Aorta (tissue), 5 donors: ENCODE results near the gene SEMA6B. TPM values are rescaled to one million over a fixed set of nuclear protein-coding genes. Genes with fewer than 3 reads are reported as not detected.
"Not testable (repeated sequence)": the region's sequence is repeated elsewhere in the genome, so short reads cannot be mapped to it uniquely, and the experiment has no call there.

Source experiments
- ATAC-seq: fragments of 200-7000 bp; cut with Tn5 transposase; one replicate; pipeline ENCODE4 v1.9.1; 2022; ENCODE audit warnings: moderate library complexity; ENCODE audit not compliant: low FRiP score
- DNase-seq, 2 donors: peaks; one replicate each; pipeline ENCODE4 v3.0.0-alpha.2; 2020
- H3K27ac ChIP-seq, 2 donors: one replicate each; pipeline ENCODE4 v1.5.1; 2013; ENCODE audit warnings: low read length in 2 of 2, mild to moderate bottlenecking in 2 of 2, moderate library complexity in 2 of 2, control low read depth in 1 of 2, inconsistent platforms in 1 of 2, low read depth in 1 of 2
- H3K27me3 ChIP-seq, 2 donors: one replicate each; pipeline ENCODE4 v1.6.1; 2013; ENCODE audit warnings: control low read depth in 1 of 2, low read length in 1 of 2, mild to moderate bottlenecking in 1 of 2, moderate library complexity in 1 of 2; ENCODE audit not compliant: insufficient read depth in 2 of 2, control insufficient read depth in 1 of 2
- H3K36me3 ChIP-seq, 2 donors: one replicate each; pipeline ENCODE4 v1.6.1; 2013; ENCODE audit warnings: control low read depth in 1 of 2, low read length in 1 of 2, mild to moderate bottlenecking in 1 of 2; ENCODE audit not compliant: insufficient read depth in 2 of 2, control insufficient read depth in 1 of 2
- H3K4me1 ChIP-seq, 2 donors: one replicate each; pipeline ENCODE4 v1.6.1; 2013; ENCODE audit warnings: low read length in 2 of 2, control low read depth in 1 of 2, mild to moderate bottlenecking in 1 of 2, moderate library complexity in 1 of 2; ENCODE audit not compliant: insufficient read depth in 2 of 2, control insufficient read depth in 1 of 2
- H3K4me3 ChIP-seq, 2 donors: one replicate each; pipeline ENCODE4 v1.5.1; 2013; ENCODE audit warnings: low read length in 2 of 2, control low read depth in 1 of 2, mild to moderate bottlenecking in 1 of 2
- H3K9me3 ChIP-seq: one replicate; pipeline ENCODE4 v1.6.1; 2013; ENCODE audit warnings: mild to moderate bottlenecking, low read length; ENCODE audit not compliant: control insufficient read depth
- WGBS, 2 donors: extraction: QIAGEN DNeasy Blood & Tissue Kit; methylation state at CpG; one replicate each; pipeline ENCODE4 v1.1.7; 2013; 5-methylcytosine and 5-hydroxymethylcytosine counted together
- intact Hi-C, 2 donors: fragments of 100-400 bp; cut with DNase I; formaldehyde crosslinking; loops; one replicate each; pipeline versions ENCODE4 v1.14.2 to v1.15.0; 2022
- polyA plus RNA-seq, 2 donors: library from polyadenylated mRNA; stranded (reverse); fragments of 200-250 nt; gene quantifications; one replicate each; pipeline ENCODE4 v1.2.3, GENCODE V29; 2013
- total RNA-seq, 2 donors: library from RNA; stranded (reverse); fragmentation: NEBNext Ultra II Directional; extraction: Animal tissue kit (Norgen Biotek cat#: 25700); gene quantifications; one replicate each; pipeline ENCODE4 v1.2.1, GENCODE V29; 2021
- donor health status: healthy with polysubstance abuse.
- donor health status: Bipolar disorder and iron deficiency.
- donor health status: DM: no; HTN: no; CAD: no.
- donor health status: DM: no; HTN: no; CAD: no.
- donor health status: DM: yes; HTN: yes; CAD: no.

The SEMA6B gene
- total and polyA plus RNA-seq, 4 donors: 0.43 to 32.0 (median 13.5) TPM

DNA sequence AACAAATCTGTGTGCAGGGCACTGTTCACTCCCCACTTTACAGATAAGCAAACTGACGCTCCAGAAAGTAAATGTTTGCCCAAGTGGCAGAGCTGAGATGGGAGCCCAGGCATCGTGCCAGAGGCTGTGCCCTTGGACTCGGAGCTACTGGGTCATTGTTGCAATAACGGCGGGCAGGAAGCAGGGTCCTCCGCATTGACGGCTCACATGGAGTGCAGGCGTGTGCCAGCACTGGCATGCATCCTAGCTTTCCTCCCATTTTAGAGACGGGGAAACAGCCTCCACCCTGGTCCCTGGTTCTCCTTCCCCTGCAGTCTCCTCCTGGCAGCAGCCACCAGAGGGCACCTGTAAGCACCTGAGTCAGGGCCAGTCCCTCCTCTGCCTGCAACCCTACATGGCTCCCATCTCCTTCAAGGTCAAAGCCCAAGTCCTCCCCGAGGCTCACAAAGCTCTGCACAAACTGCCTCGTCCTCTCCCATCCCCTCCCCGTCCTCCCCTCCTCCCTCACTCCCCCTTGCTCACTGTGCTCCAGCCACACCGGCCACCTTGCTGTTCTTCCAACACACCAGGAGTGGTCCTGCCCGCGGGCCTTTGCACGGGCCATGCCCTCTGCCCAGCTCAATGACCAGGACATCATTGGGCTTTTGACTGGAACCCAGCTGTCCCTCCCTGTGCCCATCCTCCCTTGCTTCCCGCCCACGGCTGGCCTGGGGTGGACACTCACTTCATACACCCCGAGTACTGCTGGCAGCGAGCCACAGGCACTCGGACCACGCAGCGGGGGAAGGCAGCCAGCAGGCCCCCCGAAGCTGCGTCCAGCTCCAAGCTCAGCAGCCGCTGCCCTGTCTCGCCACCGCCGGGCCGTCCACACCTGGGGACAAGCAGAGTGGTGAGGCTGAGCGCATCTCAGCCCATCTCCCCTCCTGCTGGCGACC lies 11.9 kb downstream of the SEMA6B start:
- Histone ChIP-seq H3K36me3 (no peaks in the 10 kb centered on the region), H3K4me3 (no peak overlapping the region), H3K9me3 (no peaks in the 10 kb centered on the region), H3K27me3 (no peaks in the 10 kb centered on the region), H3K27ac (no peak overlapping the region), H3K4me1 (no peaks in the 10 kb centered on the region)
- intact Hi-C loops: no loop called here
- 61 to 62% methylated on average over 32 of the region's 32 CpGs for WGBS, 2 donors
- ATAC-seq (no peak), DNase-seq (no peak)

DNA sequence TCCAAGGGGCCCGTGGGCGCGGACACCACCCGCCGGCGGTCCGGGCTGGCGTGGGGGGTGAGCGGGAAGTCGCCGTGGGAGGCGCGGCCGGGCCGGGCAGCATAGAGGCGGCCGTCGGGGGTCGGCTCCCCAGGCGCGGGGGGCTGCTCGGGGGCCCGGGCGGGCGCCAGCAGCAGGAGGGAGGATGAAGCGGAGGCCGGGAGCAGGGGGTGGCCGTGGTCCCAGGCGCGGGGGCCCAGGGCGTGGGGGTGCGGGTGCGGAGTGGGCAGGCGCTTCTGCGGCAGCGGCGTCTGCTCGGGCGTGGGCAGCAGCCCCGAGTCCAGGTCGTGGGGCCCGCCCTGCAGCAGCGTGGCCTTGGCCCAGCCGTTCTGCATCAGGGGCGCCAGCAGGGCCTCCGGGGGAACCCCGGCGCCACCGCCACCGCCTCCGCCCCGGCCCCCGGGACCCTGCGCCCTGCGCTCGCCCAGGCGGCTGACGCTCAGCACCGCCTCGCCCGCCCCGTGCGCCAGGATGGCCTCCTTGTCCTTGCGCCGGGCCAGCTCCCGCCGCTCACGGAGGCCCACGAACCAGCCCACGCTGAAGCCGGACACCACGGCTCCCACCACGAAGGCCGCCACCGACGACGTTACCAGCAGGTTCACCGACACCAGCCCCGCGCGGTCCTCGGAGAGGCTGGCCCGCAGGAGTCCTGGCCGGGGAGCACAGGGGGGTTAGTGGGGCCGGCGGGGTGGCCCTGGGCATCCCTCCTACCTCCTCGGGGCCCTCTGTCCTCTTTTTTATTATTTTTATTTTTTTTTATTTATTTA lies 15.4 kb downstream of the SEMA6B start:
- Histone ChIP-seq H3K27me3 (no peaks in the 10 kb centered on the region), H3K9me3 (peaks cover 2% of the 10 kb centered on the region), H3K27ac (no peak overlapping the region), H3K36me3 (no peaks in the 10 kb centered on the region), H3K4me3 (no peak overlapping the region), H3K4me1 (no peaks in the 10 kb centered on the region)
- WGBS, 2 donors: 93 to 94% methylated on average over 26 to 87 of the region's 87 CpGs
- intact Hi-C loops: no loop called here
- ATAC-seq: no peak
- DNase-seq: no peak

DNA sequence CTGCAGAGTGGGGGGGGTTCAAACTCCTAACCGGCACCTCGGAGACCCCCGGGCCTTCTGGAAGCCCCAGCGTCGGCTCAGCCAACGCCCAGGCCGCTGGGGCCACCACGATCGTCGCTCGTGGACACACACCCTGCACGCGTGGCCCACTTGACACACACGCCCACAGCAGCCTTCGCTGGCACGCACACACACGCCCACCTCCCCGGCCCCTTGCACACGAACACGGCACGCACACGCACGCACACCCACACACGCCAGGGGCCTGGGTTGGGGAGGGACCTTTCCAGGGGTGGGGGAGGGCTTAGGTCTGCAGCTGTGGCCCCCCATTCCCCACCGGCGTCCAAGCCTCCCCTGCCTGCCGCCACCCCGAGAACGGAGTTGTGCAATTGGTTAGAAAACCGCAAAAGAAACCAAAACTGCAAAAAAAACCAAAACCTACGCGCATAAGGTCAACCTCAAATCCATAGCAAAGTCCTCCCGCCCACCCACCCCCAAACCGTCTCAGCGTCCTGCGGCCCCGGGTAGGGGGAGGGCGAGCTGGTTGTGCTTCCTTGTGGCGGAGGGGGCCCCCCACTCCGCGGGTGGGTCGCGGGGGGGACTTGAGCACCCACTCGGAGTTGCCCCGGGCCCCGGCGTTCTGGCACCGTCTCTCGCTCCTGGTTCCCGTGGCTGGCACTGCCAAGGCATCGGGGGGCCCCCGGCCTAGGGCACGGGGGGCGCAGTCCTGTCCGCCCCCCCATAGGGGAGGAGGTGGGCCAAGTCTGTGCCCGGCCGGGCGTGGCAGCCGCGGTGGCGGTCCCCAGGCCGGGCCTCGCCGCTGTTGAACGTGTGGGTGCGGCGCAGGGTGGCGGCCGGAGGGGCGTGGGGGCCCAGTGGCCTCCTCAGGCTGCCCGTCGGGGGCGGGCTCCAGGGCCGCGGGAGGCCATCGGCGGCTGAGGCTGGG lies 16.3 kb downstream of the SEMA6B start:
- ATAC-seq (no peak), DNase-seq (no peak)
- H3K4me1 ChIP-seq: no peaks in the 10 kb centered on the region
- no peak overlapping the region for H3K4me3 ChIP-seq
- no peaks in the 10 kb centered on the region for H3K27me3 ChIP-seq
- H3K27ac ChIP-seq: no peak overlapping the region
- intact Hi-C loops: no loop called here
- no peaks in the 10 kb centered on the region for H3K36me3 ChIP-seq
- H3K9me3 ChIP-seq: peaks cover 2% of the 10 kb centered on the region
- WGBS, 2 donors: 86 to 90% methylated on average over 65 to 77 of the region's 77 CpGs

DNA sequence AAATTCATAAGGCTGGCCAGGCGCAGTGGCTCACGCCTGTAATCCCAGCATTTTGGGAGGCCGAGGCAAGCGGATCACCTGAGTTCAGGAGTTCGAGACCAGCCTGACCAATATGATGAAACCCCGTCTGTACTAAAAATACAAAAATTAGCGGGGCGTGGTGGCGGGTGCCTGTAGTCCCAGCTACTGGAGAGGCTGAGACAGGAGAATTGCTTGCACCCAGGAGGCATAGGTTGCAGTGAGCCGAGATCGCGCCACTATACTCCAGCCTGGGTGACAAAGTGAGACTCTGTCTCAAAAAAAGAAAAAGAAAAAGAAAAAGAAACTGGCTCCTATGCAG lies 17.7 kb downstream of the SEMA6B start:
- H3K27me3 ChIP-seq, intact Hi-C loops, DNase-seq, H3K4me1 ChIP-seq, H3K9me3 ChIP-seq, H3K4me3 ChIP-seq, H3K27ac ChIP-seq, ATAC-seq, H3K36me3 ChIP-seq: not testable (repeated sequence)
- 90 to 92% methylated on average over 12 of the region's 12 CpGs for WGBS, 2 donors

DNA sequence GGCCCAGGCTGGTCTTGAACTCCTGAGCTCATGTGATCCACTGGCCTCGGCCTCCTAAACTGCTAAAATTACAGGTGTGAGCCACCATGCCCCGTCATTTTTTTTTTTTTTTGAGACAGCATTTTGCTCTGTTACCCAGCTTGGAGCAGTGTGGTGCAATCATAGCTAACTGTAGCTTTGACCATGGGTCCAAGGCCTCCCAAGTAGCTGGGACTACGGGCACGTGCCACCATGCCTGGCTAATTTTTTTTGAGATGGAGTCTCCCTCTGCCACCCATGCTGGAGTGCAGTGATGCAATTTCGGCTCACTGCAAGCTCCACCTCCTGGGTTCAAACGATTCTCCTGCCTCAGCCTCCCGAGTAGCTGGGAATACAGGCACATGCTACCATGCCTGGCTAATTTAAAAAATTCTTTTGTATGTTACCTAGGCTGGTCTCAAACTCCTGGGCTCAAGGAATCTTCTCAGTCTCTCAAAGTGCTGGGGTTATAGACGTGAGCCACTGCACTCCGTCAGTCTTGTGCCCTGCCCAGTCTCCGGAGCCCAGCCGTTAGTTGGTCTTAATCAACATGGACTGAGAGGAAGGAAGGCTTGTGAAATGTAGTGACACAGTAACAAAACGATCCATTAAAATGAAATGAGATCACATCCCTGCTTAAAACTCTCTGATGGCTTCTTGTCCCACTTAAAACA lies 18.2 kb downstream of the SEMA6B start:
- Histone ChIP-seq H3K27me3 (no peaks in the 10 kb centered on the region), H3K4me3 (no peak overlapping the region), H3K9me3 (peaks cover 2% of the 10 kb centered on the region), H3K36me3 (no peaks in the 10 kb centered on the region), H3K4me1 (no peaks in the 10 kb centered on the region), H3K27ac (no peak overlapping the region)
- ATAC-seq (no peak), DNase-seq (no peak)
- intact Hi-C loops: no loop called here
- 73 to 74% methylated on average over 12 of the region's 12 CpGs for WGBS, 2 donors

DNA sequence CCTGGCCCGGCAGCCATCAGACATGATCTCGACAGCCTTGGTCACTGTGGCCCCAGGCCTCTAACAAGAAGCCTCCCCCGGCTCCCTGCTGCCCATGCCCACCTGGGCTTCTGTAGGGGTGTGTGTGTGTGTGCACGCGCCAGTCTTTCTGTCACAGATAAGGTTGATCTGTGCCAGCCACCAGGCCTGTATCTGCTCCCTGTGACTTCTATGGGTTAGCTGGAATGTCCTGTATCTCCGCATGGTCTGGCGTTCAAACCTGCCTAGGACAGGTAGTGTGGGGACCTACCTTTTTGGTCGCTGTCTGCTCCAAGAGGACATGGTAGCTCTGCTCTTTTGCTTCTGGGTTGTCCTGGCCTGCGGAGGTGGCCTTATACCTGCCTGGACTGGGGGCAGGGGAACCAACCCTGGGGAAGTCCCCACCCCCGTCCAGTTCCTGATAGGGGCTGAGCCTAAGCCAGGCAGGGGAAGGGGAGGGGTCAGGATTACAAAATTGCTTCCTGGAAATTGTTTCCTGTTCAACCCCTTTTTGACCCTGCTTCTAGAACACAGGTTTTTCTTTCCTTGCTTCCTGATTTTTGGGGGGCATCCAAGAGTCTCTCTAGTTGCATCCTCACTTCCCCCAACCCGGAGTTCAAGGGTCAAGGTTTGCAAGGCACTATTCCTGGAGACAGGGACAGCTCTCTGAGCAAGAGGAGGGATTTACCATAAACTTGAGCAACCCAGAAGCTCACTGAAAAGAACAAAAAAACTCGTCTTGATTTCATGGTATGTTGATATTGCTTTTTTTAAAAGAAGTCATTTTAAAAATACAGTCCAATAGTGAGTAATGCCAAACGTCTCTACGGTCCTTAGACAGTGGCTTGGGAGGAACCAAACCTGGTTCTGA lies 19.5 kb downstream of the SEMA6B start, which contains the start of gene LRG1:
TSS of gene LRG1 (minus strand) at position 344 of the 889 bp plus-strand sequence. CDS start at position 321, 23 bp downstream.
- H3K4me1 ChIP-seq: no peaks in the 10 kb centered on the region
- ATAC-seq (peak; percentile 79), DNase-seq (peak in 1 of 2 donors; percentile 75)
- no peaks in the 10 kb centered on the region for H3K36me3 ChIP-seq
- H3K27ac ChIP-seq: no peak within 1 kb of the TSS
- H3K9me3 ChIP-seq: peaks cover 2% of the 10 kb centered on the region
- no peaks in the 10 kb centered on the region for H3K27me3 ChIP-seq
- H3K4me3 ChIP-seq: no peak within 1 kb of the TSS
- WGBS, 2 donors: 57 to 61% methylated on average over 14 of the region's 14 CpGs
- intact Hi-C loops: no loop called here

DNA sequence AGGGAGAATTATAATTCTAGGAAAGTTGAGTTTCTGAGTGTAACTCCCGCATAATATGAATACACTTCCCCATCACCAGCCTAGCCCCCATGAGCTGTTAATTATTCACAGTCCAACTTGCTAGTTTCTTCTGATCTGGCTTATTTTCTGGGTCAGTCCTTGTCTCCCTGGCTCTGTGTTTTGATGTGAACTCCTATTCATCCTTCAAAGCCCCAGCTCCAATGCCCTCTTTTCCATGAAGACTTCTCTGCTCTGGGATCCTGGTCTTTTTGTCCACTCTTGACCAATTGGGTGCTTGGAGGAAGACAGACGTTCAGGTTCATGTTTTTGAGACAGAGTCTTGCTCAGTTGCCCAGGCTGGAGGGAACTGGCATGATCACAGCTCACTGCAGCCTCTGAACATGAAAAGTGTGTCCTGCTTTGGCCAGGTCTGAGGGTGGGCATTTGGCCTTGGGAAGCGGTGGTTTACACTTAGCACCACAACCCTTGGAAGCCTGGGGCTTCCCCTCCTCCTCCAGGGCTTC lies 20.3 kb downstream of the SEMA6B start:
- H3K4me1 ChIP-seq: no peaks in the 10 kb centered on the region
- no peak overlapping the region for H3K4me3 ChIP-seq
- H3K27me3 ChIP-seq: no peaks in the 10 kb centered on the region
- intact Hi-C loops: no loop called here
- no peaks in the 10 kb centered on the region for H3K36me3 ChIP-seq
- DNase-seq (no peak), ATAC-seq (no peak)
- no peak overlapping the region for H3K27ac ChIP-seq
- WGBS, 2 donors: 75 to 82% methylated on average over 3 of the region's 3 CpGs
- H3K9me3 ChIP-seq: peaks cover 2% of the 10 kb centered on the region
